IPS-18a (cell line): ENCODE measurements around the gene SLX4IP.

ENCODE experiments used
- H3K27ac ChIP-seq: one replicate; pipeline ENCODE4 v1.5.1; 2013; ENCODE audit warnings: low read length
- H3K27me3 ChIP-seq: one replicate; pipeline ENCODE4 v1.6.1; 2013; ENCODE audit warnings: mild to moderate bottlenecking, low read length; ENCODE audit not compliant: control insufficient read depth, insufficient read depth
- H3K36me3 ChIP-seq: one replicate; pipeline ENCODE4 v1.6.1; 2013; ENCODE audit warnings: low read depth, low read length; ENCODE audit not compliant: control insufficient read depth
- H3K4me1 ChIP-seq: one replicate; pipeline ENCODE4 v1.6.1; 2013; ENCODE audit warnings: low read depth, low read length; ENCODE audit not compliant: control insufficient read depth
- H3K4me3 ChIP-seq: one replicate; pipeline ENCODE4 v1.5.1; 2013; ENCODE audit warnings: low read length
- H3K9ac ChIP-seq: one replicate; pipeline ENCODE4 v1.6.1; 2013; ENCODE audit warnings: mild to moderate bottlenecking, low read length, moderate library complexity
- H3K9me3 ChIP-seq: one replicate; pipeline ENCODE4 v1.6.1; 2013; ENCODE audit warnings: low read depth, low read length; ENCODE audit not compliant: control insufficient read depth

SLX4IP gene

DNA sequence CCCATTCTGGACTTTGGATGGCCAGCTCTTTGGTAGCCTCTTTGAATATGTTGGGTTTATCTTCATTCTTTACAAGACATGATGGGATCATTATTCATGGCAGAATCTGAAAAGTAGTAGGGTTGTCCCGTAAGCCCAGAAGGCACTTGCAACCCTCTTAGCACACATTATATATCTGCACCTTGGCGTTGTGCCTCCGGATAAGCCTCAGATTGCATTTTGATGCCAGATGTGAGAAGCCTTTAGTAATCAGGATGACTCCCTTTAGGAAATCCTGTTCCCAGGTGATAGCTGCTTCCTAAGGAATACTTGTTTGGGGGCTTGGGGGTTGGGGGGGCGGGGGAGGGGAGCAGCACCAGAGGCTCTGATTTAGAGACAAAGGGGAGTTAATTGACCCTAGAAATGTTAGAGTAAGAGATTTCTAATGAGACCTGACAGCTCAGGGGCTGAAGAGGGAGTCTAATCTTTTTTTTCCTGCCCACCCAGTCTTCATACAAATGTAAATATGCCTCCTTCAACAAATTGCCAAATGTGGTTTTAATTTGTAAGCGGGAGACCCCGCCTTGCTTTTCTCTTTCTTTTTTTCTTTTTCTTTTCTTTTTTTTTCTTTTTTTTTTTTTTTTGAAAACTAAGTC, 183.6 kb downstream of the SLX4IP start:
- no peak overlapping the region for H3K9ac ChIP-seq
- H3K27me3 ChIP-seq = no peaks in the 10 kb centered on the region
- no peak overlapping the region for H3K27ac ChIP-seq
- no peaks in the 10 kb centered on the region for H3K36me3 ChIP-seq
- H3K4me1 ChIP-seq = peaks cover 22% of the 10 kb centered on the region
- no peak overlapping the region for H3K4me3 ChIP-seq
- no peaks in the 10 kb centered on the region for H3K9me3 ChIP-seq

DNA sequence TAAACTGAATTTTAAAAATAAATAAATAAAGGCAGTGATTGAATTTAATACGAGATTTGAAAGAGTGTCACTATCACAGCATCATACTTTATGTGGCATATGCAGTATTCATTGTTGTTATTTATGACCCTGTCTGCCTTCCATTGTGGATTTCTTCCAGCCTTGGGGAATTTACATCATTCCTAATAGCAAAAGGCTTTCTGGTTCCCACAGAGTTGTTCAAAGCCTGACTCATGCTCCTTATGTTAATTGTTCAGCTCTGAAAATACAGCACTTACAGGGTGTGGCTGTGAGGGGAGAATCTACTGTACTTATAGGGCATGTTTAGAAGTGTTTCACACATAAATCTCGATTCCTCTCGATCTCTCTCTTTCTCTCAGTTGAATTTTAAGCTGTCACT, 184.3 kb downstream of the SLX4IP start:
- Histone ChIP-seq H3K4me3 (peak overlapping the region; percentile 2), H3K4me1 (peaks cover 22% of the 10 kb centered on the region), H3K27ac (no peak overlapping the region), H3K9me3 (no peaks in the 10 kb centered on the region), H3K9ac (no peak overlapping the region), H3K27me3 (no peaks in the 10 kb centered on the region), H3K36me3 (no peaks in the 10 kb centered on the region)

DNA sequence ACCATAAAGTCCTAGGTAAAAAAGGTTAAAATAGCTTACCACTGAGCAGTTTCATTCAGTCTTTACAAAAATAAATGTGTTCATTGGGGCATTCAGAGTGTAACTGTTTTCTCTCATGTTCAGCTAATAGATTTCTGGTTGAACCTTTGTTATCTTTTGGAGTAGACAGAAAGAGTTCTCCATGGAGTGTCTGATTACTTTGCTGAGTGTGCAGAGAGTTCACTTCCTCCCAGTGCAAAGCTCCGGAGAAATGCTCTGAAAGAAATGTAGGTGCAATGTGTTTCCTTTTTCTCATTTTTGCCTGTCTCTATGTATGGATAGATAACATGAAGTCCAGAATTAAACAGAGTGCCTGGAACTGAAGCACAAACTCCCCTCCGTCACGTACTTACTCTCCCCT, 186.0 kb downstream of the SLX4IP start:
- H3K4me1 ChIP-seq = peaks cover 22% of the 10 kb centered on the region
- H3K9me3 ChIP-seq = no peaks in the 10 kb centered on the region
- H3K27ac ChIP-seq = no peak overlapping the region
- no peak overlapping the region for H3K9ac ChIP-seq
- H3K4me3 ChIP-seq = no peak overlapping the region
- H3K27me3 ChIP-seq = no peaks in the 10 kb centered on the region
- no peaks in the 10 kb centered on the region for H3K36me3 ChIP-seq

DNA sequence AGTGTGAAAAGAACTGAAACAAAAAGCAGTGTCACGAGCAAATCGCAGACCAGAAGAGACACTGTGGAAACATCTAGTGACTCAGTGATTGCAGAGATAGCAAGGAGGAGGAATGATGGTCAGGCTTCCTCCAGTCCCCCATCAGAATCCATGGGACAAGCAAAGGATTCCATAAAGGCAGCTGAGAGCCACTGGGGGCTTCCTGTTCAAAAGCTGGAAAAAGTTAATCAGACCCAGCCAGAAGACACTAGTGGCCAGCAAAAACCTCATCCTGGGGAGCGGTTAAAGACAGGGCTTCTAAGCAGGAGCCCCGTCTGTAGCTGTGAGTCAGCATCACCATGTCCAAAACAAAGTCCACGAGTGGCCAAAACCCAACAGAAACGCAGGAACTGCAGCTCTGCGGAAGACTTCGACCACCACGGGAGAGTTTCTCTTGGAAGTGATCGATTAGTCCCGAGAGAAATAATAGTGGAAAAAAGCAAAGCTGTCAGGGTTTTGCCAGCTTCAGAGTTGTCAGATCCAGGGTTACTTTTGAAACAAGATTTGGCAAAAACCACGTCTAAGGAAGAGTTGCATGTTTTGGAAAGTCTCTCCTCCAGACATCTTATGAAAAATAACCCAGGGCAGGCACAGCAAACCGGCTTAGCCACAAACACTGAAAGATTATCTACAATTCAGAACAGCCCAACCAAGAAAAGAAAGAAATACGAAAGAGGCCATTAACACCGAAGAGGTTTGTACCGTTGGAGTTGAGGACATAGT, 187.7 kb downstream of the SLX4IP start:
- no peak overlapping the region for H3K27ac ChIP-seq
- no peak overlapping the region for H3K4me3 ChIP-seq
- H3K9me3 ChIP-seq = no peaks in the 10 kb centered on the region
- no peaks in the 10 kb centered on the region for H3K27me3 ChIP-seq
- H3K4me1 ChIP-seq = peaks cover 25% of the 10 kb centered on the region
- H3K9ac ChIP-seq = no peak overlapping the region
- H3K36me3 ChIP-seq = no peaks in the 10 kb centered on the region

DNA sequence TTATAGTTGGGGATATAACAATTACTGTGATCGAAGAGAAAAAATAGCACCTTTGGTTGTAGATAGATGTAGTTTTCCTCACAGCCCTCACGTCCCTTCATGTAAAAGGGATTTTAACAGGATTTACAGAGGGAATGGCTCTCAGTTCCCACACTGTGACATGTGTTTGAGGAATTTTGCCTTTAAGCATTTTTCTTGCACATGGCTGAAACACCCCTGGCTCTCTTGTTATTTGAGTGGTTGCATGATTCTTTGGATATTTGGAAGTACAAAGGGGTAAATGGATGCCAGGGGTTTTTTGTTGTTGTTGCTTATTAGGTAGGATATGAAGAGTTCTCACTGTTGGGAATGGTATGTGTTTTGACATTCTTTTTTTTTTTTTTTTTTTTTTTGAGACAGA, 190.5 kb downstream of the SLX4IP start:
- H3K4me3 ChIP-seq = no peak overlapping the region
- no peaks in the 10 kb centered on the region for H3K36me3 ChIP-seq
- no peak overlapping the region for H3K27ac ChIP-seq
- peaks cover 31% of the 10 kb centered on the region for H3K4me1 ChIP-seq
- H3K27me3 ChIP-seq = no peaks in the 10 kb centered on the region
- H3K9me3 ChIP-seq = no peaks in the 10 kb centered on the region
- no peak overlapping the region for H3K9ac ChIP-seq

DNA sequence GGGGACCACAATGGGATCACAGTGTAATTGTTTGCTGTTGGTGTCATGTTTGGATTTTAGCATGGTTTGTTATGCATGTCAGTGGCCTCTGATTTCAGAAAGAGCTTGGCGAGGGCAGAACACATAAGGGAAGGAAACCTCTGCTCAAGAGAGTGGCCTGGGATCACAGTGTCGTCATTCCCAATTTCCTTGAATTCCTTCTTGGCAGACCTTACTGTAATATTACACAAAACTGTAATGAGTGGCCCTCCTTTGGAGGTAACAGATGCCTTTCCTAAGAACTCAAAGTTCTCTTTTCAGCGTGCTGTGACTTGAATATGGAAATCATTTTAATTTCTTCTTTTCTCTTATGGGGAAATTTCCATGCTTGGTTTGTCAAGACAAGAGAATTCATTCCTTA, 191.8 kb downstream of the SLX4IP start:
- no peak overlapping the region for H3K27ac ChIP-seq
- peaks cover 40% of the 10 kb centered on the region for H3K4me1 ChIP-seq
- no peak overlapping the region for H3K4me3 ChIP-seq
- H3K36me3 ChIP-seq = no peaks in the 10 kb centered on the region
- no peaks in the 10 kb centered on the region for H3K9me3 ChIP-seq
- H3K9ac ChIP-seq = no peak overlapping the region
- H3K27me3 ChIP-seq = no peaks in the 10 kb centered on the region

DNA sequence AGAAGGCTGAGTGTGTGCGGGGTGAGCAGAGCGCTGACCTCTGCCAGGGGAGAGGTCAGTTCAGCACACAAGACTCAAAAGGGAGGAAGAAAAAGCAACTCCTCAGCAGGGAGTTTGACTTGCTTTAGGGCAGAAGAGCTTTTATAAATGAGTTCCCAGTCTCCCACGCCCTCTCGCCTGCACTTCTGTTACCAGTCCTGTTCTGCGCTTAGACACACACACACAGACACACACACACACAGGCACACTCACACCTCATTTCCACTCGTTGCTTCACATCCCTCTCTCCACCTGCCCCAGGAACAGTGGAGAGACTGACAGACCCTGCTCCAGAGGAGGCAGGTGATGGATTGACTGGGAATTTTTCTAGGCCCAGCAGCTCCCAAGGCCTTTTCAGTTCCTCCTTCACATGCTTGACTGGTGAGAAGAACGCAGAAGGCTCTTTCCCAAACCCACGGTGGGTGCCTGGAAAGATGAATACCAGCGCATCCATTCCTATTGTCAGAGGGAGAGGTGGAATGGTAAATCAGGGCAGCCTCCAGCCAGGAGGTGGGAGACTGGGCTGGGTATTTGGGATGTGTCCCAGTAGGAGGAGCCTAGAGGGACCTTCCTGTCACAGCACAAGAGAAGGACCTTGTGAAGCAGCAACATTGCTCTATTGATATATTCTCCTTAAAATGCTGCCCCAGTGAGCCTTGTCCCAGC, 195.0 kb downstream of the SLX4IP start:
- Histone ChIP-seq H3K27me3 (no peaks in the 10 kb centered on the region), H3K27ac (no peak overlapping the region), H3K9ac (no peak overlapping the region), H3K9me3 (no peaks in the 10 kb centered on the region), H3K4me3 (no peak overlapping the region), H3K36me3 (no peaks in the 10 kb centered on the region), H3K4me1 (peaks cover 59% of the 10 kb centered on the region)

DNA sequence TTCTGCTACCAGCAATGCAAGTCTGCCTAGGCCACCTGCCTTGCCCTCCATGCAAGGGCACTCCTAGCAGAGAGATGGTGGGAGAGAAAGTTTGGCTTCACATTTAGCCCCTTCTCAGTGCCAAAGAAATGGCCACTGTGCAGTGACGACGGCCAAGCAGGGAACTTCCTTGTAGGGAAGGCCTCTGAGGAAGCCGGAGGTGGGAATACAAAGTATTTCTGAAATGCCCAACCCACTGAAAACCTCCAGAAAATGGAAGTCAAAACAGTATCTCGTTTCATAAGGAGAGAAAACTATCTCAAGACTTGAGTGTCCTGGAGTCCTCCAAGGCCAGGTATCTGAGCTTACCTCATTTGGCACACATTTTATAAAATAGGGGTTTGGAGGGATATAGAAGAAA, 196.0 kb downstream of the SLX4IP start:
- H3K4me3 ChIP-seq = no peak overlapping the region
- H3K9me3 ChIP-seq = no peaks in the 10 kb centered on the region
- no peak overlapping the region for H3K27ac ChIP-seq
- no peak overlapping the region for H3K9ac ChIP-seq
- no peaks in the 10 kb centered on the region for H3K27me3 ChIP-seq
- H3K4me1 ChIP-seq = peaks cover 68% of the 10 kb centered on the region
- no peaks in the 10 kb centered on the region for H3K36me3 ChIP-seq

DNA sequence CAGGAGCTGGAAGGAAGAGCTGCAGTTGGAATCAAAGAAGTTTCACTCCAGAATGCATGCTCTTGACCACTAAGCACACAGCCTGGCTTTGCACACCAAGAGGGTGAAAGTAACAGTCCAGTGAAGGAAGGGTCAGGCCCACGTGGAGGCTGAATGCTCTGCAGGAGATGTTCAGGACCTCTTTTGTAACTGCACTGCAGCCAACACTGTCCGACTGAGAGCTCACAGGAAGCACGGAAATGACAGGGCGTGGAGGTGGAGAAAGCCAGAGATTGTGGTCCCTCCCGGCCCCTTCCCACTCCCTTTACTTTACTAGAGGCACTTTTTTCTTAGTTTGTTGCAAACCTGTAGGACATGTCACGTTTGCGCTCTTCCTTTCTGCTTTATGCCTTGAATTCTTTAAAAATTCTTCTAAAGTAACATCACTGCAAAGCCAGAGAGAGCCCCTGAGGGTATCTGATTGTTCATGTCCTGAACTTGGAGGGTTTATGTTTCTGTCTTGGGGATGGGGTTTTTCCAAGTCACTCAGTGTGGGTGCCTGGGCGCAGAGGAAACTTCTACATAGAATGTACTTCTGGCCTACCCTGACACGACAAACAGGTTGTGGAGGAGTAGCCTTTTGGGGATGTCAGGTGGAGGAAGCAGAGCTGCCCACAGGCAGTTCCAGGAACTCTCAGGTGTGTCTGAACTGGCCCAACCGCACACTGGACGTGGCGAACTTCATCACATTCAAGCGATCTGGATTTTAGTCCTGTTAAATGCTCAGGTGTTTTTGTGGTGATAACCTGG, 197.8 kb downstream of the SLX4IP start:
- Histone ChIP-seq H3K27me3 (no peaks in the 10 kb centered on the region), H3K9ac (no peak overlapping the region), H3K4me3 (no peak overlapping the region), H3K27ac (no peak overlapping the region), H3K36me3 (no peaks in the 10 kb centered on the region), H3K9me3 (no peaks in the 10 kb centered on the region), H3K4me1 (peaks cover 75% of the 10 kb centered on the region)

DNA sequence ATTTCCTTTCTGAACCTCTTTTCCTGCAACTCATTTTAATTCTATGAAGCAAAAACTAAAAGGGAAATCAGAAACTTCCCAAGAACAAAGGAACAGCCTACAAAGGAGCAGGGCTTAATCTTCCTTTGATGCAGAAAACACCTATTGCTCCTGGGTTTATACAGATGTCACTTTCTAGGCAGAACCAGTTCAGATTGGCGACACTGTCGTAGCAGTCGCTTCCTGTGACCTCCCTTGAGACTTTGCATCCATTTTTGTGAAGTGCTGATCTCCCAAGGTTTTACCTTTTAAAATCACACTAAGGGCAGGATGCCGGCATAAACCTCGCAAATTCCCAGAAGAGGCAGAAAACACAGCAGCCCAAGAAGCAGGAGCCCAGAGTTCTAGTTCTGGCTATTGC, 198.6 kb downstream of the SLX4IP start:
- Histone ChIP-seq H3K9ac (no peak overlapping the region), H3K36me3 (peaks cover 4% of the 10 kb centered on the region), H3K27ac (no peak overlapping the region), H3K27me3 (no peaks in the 10 kb centered on the region), H3K9me3 (no peaks in the 10 kb centered on the region), H3K4me1 (peaks cover 77% of the 10 kb centered on the region), H3K4me3 (no peak overlapping the region)

DNA sequence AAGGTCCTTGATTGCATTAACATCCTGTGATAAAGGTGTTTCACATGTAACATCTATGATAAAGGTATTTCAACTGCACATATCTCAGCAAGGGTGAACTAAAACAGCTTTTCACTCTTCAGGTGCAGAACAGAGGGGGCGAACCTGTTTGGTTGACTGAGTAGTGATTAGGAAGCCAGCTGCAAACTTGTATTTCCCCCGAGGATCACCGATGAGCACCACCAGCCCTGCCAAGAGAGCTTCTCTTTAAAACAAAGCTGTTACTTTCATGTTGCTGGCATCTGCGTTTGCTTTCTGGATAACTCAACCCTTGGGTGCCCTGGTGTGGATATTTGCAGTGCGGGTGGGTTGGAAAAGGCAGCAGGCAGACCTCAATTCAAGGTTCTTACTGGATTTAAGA, 199.1 kb downstream of the SLX4IP start:
- H3K9ac ChIP-seq = no peak overlapping the region
- no peak overlapping the region for H3K27ac ChIP-seq
- H3K27me3 ChIP-seq = no peaks in the 10 kb centered on the region
- H3K9me3 ChIP-seq = no peaks in the 10 kb centered on the region
- H3K4me1 ChIP-seq = peaks cover 77% of the 10 kb centered on the region
- H3K4me3 ChIP-seq = no peak overlapping the region
- peaks cover 8% of the 10 kb centered on the region for H3K36me3 ChIP-seq
